ENCODE data around the gene FAM168B. TPM values are rescaled to one million over a fixed set of nuclear protein-coding genes. Genes with fewer than 3 reads are reported as not detected.

FAM168B gene
- total and polyA plus RNA-seq, 10 of the 15 experiments (the other 5 are each of a cell fraction or from before 2014, with no cell fraction given), result 3.5 to 77.3 (median 45.9) TPM

- TF ChIP-seq IRF5 (IDR thresholded peaks at IDR 0.05; ENCODE audit: borderline replicate concordance) (no peak), BHLHE40 (IDR thresholded peaks at IDR 0.05; ENCODE audit: borderline replicate concordance in 1 of 2, low read depth in 2 of 2, low read length in 1 of 2) (peak; percentile 99 to 100), ELK1 (IDR thresholded peaks at IDR 0.05; ENCODE audit: low read depth, low read length) (no peak), ZNF592 (IDR thresholded peaks at IDR 0.05) (no peak; the same call in 1 of the 2 replicates), PML (IDR thresholded peaks at IDR 0.05; ENCODE audit: low read length) (peak; percentile 93), POLR2A (IDR thresholded peaks at IDR 0.05; ENCODE audit: low read depth, low read length) (peak; percentile 89), MTA2 (IDR thresholded peaks at IDR 0.05; ENCODE audit: low read depth) (no peak), NR2F1 (conservative IDR thresholded peaks at IDR 0.05) (peak; percentile 90), RELA (IDR thresholded peaks at IDR 0.05; ENCODE audit: borderline replicate concordance, partially characterized antibody) (peak; percentile 33), DPF2 (IDR thresholded peaks at IDR 0.05) (peak; percentile 95), E4F1 (IDR thresholded peaks at IDR 0.05; ENCODE audit: borderline replicate concordance, partially characterized antibody) (no peak), SIX5 (IDR thresholded peaks at IDR 0.05; ENCODE audit: low read depth, low read length, severe bottlenecking) (peak; percentile 44), NKRF (conservative IDR thresholded peaks at IDR 0.05) (peak; percentile 89), USF1 (IDR thresholded peaks at IDR 0.05; ENCODE audit: borderline replicate concordance, extremely low read length, insufficient read depth, low read depth, low read length) (peak; percentile 97), NR2C1 (IDR thresholded peaks at IDR 0.05) (peak; percentile 52), EGR1 (IDR thresholded peaks at IDR 0.05; ENCODE audit: borderline replicate concordance in 1 of 2, low read depth in 2 of 2, low read length in 2 of 2) (peak; percentile 72 to 98; a peak in 2 of 3 replicates)
Observed at GRCh38 chr2:131093006-131093695, at the start of gene FAM168B (continued).
